HG02763 (cell line): Measurements from ENCODE around the gene PTPRD.

ENCODE experiments used
- ATAC-seq: cut with Tn5 transposase; IDR thresholded peaks from one replicate; pipeline ENCODE4 v1.9.1; 2021; ENCODE audit warnings: mild to moderate bottlenecking, moderate library complexity; ENCODE audit not compliant: unreplicated experiment

Gene PTPRD

GRCh38 chr9:8628791-8629190 is 1984.0 kb downstream of the PTPRD start:
- no peak for ATAC-seq

- no peak for ATAC-seq
Observed at GRCh38 chr9:8627976-8628679, 1984.7 kb downstream of the PTPRD start.

GRCh38 chr9:8622871-8623270 is 1989.9 kb downstream of the PTPRD start:
- no peak for ATAC-seq

GRCh38 chr9:8622222-8622802 is 1990.5 kb downstream of the PTPRD start:
- ATAC-seq: no peak

- no peak for ATAC-seq
Observed at GRCh38 chr9:8621416-8621815, 1991.4 kb downstream of the PTPRD start.

GRCh38 chr9:8616414-8616813 is 1996.4 kb downstream of the PTPRD start:
- ATAC-seq: no peak

- ATAC-seq: no peak
Observed at GRCh38 chr9:8614926-8615440, 1997.8 kb downstream of the PTPRD start.

GRCh38 chr9:8613346-8613825 is 1999.4 kb downstream of the PTPRD start:
- ATAC-seq: no peak

- no peak for ATAC-seq
Observed at GRCh38 chr9:8611153-8611552, 2001.6 kb downstream of the PTPRD start.

- ATAC-seq: no peak
Observed at GRCh38 chr9:8610256-8610655, 2002.5 kb downstream of the PTPRD start.

GRCh38 chr9:8605096-8605495 is 2007.7 kb downstream of the PTPRD start:
- ATAC-seq: no peak

GRCh38 chr9:8604201-8604600 is 2008.6 kb downstream of the PTPRD start:
- no peak for ATAC-seq

GRCh38 chr9:8600914-8601680 is 2011.7 kb downstream of the PTPRD start:
- ATAC-seq: no peak

GRCh38 chr9:8599937-8600336 is 2012.9 kb downstream of the PTPRD start:
- no peak for ATAC-seq

- ATAC-seq: no peak
Observed at GRCh38 chr9:8589476-8589875, 2023.3 kb downstream of the PTPRD start.

- no peak for ATAC-seq
Observed at GRCh38 chr9:8585036-8585435, 2027.8 kb downstream of the PTPRD start.

GRCh38 chr9:8579661-8580060 is 2033.1 kb downstream of the PTPRD start:
- no peak for ATAC-seq

GRCh38 chr9:8576741-8577140 is 2036.1 kb downstream of the PTPRD start:
- no peak for ATAC-seq

GRCh38 chr9:8574846-8575245 is 2038.0 kb downstream of the PTPRD start:
- ATAC-seq: no peak

- ATAC-seq: no peak
Observed at GRCh38 chr9:8572209-8572608, 2040.6 kb downstream of the PTPRD start.

GRCh38 chr9:8571643-8572042 is 2041.2 kb downstream of the PTPRD start:
- ATAC-seq: no peak

GRCh38 chr9:8570776-8571175 is 2042.0 kb downstream of the PTPRD start:
- no peak for ATAC-seq
